SK-N-SH treated with all-trans-retinoic acid at 6 μM for 48 hours (cell line): Measurements from ENCODE around the gene TSPAN1.

Source experiments
- CREB5 ChIP-seq: fragments of 250-450 bp; sonication (Bioruptor Pico); IDR thresholded peaks from 2 replicates; pipeline ENCODE4 v1.5.1; 2020; ENCODE audit warnings: low read depth, mild to moderate bottlenecking, moderate library complexity
- CSRNP3 ChIP-seq: fragments of 250-450 bp; sonication (Bioruptor Pico); IDR thresholded peaks from 2 replicates; pipeline ENCODE4 v1.5.1; 2021; ENCODE audit warnings: mild to moderate bottlenecking, moderate library complexity
- PATZ1 ChIP-seq: fragments of 250-450 bp; sonication (Bioruptor Pico); IDR thresholded peaks from 2 replicates; pipeline ENCODE4 v1.8.0; 2020; ENCODE audit warnings: mild to moderate bottlenecking, moderate library complexity, borderline replicate concordance

DNA sequence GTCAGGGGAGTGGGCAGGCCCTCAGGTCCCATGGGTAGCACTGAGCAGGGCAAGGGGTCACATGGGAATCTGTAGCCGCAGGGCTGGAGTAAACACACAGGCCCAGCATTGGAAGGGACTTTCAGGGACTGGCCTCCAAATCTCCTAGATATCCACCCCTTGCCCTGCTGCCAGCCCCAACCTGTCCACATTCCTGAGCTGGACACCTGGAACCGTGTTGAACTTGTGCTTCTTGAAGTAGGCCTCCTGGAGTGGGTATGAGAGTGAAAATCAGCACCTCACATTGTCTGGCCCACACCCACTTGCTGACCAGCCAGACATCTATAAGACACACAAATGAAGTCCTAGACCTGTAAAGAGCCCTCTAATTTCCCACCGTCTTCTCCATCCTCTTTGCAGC lies 15.7 kb downstream of the TSPAN1 start:
- TF ChIP-seq CREB5 (CRISPR knock-in tag) (no peak), CSRNP3 (CRISPR knock-in tag) (no peak), PATZ1 (CRISPR knock-in tag) (no peak)
